ENCODE data around the gene RAC3.

Gene RAC3

GRCh38 chr17:82055965-82056728, 24.7 kb downstream of the RAC3 start:
- DNase-seq (ENCODE audit: low read depth) = no peak

- no peak for DNase-seq (ENCODE audit: low read depth)
Observed at GRCh38 chr17:82056729-82057621, 25.5 kb downstream of the RAC3 start.

DNA sequence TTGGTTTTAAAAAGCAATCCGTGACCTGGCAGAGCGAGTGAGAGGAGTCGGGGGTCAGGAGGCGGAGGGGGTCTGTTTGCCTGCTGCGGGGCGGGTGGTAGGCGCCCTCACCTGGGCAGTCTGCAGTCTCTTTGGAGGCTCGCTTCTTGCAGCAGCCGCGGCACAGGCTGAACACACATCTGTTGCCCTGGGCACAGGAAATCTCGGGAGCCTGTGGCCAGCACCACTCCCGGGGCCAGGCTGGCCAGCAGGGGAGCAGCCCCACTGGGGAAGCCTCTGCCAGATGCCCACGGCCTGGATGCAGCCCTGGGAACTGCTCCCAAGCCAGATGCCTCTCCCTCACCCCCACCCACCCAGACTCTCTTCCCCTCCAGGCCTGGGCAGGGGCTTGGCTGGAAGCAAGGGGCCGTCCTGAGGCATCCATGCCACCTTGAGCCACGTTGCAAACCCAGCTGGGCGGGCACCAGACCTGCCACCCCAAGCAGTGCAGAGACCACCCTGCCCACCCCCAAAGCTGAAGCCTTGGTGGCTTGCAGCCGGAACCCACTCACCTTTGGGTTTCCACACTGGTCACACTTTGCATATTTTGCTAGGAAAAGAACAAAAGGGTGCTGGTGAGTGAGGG, 26.9 kb downstream of the RAC3 start:
- no peak for DNase-seq (ENCODE audit: low read depth)

- no peak for DNase-seq (ENCODE audit: low read depth)
Observed at GRCh38 chr17:82058855-82059249, 27.4 kb downstream of the RAC3 start.

GRCh38 chr17:82059272-82060000, 28.0 kb downstream of the RAC3 start:
- DNase-seq (ENCODE audit: low read depth) = no peak

DNA sequence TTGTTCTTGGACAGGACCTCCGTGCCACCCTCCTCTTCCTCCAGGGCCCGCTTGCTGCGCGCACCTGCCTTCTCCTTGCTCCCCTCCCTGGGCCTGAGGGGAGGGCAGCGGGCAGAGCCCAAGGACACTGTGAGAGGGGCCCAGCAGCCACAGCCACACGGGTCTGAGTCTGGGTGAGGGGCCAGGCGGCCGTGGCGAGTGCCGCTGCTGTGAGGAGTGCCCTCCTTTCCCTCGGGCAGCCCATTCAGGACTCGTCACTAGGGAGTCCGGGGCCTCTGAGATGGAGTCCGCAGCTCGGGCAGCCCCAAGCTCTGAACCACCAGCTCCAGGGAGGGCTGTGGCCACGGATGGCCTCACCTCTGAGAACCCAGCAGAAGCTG, 28.5 kb downstream of the RAC3 start:
- no peak for DNase-seq (ENCODE audit: low read depth)

DNA sequence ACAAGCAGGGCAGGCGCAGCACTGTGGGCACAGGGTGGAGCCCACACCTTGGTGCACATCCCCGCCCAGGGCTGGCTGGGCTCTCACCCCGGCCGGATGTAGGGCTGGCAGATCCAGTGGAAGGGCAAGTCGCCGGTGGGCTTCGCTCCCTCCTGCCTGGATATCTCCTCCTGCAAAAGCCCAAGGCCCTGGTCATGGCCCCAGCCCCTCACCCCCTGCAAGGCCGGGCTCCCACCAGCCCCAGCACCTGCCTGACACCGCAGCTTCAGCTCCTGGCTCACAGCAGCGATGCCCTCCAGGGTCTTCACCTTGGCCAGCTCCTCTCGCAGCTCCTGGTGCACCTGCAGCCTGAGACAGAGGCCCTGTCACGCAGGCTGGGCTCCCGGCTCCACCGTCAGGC, 29.1 kb downstream of the RAC3 start:
- no peak for DNase-seq (ENCODE audit: low read depth)

DNA sequence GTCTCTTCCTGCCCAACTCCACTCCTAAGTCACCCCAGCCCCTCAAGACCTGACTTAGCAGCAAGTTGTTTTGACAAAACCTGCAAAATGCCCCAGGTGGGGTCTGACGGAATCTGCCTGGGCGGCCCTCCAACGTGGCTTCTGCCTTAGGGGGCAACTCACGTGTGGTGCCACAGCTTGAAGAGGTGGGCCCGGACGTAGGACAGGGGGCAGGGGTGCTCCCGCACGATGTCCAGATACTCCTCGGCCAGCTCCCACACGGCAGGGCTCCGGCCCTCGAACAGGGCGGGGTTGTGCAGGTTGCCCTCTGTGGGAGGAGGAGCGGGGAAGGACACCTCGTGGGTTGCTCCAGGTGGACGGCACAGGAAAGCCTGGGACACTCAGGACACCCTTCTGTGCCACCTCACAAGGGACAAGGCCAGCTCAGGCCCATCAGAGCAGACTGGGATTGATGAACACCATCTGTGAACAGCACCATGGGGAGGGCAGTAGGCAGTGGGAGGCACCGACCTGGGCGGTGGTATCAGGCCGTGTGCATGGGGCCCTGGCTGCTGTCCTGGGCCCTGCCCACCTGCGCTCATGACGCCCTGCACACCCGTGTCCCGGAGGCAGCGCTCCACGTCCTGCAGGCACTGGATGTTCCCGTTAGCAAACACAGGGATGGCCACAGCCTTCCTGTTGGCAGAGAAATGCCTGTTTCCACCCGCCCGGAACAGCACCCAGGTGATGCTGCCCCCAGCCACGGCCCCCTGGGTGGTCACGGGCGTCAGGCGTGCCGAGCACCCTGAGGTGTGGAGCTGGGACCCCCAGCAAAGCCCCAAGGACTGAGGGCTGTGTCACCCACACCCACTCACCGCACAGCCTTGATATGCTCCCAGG, 29.8 kb downstream of the RAC3 start:
- DNase-seq (ENCODE audit: low read depth) = no peak

DNA sequence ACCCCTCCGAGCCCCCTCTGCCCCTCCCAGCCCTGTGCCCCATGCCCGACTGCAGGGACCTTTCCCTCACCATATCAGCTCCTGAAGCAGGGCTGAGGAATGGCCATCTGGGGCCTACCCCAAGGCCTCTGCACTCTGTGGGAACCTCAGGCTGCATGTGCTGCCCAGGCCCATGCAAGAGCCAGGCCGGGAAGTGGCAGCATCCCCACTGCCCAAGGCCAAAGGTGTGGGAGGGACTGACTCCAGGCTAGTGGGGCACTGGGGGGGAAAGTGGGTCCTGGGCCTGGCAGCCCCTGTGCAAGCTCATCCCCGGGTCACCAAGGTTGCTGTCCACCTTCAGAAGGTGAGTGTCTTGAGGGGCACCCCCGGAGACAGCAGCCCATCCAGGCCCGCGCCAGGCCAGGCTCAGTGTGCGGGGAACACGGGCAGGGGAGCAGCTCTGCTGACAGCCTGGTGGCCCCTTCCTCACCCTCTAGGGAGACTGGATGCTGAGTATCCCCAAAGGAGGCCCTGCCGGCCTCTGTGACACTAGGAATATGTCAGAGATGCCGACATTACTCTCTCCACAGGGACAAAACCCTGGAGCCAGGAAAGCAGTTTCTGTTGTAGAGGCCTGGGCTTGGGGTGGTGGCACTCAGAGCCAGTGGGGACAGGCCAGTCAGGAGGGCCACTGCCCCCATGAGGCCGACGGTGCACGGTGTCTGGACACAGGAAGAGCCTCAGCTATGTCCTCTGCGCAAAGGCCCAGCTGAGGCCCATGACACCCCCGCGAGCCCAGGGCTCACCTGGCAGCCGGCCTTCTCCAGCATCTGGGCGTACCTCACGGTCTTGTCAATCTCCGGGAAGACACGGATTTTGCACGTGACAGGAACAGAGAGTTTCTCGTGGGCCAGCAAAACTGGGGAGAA, 30.9 kb downstream of the RAC3 start:
- no peak for DNase-seq (ENCODE audit: low read depth)

DNA sequence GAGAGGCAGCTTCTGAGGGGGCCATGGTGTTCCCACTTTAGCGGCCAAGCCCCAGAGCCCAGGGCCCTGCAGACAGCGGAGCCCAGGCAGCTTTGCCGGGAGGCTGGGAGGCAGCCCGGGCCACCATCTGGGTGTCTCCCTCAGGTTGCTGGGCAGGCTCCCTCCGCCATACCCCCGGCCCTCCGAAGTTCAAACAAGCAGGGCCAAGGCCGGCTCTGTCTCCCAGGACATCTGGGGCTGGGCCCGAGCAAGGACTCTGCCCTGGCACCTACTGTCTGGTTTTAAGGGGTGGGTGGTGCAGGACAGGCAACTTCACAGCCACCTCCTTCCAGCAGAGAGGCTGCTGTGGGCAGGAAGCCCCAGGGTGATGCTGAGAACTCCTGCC, 31.5 kb downstream of the RAC3 start:
- no peak for DNase-seq (ENCODE audit: low read depth)

DNA sequence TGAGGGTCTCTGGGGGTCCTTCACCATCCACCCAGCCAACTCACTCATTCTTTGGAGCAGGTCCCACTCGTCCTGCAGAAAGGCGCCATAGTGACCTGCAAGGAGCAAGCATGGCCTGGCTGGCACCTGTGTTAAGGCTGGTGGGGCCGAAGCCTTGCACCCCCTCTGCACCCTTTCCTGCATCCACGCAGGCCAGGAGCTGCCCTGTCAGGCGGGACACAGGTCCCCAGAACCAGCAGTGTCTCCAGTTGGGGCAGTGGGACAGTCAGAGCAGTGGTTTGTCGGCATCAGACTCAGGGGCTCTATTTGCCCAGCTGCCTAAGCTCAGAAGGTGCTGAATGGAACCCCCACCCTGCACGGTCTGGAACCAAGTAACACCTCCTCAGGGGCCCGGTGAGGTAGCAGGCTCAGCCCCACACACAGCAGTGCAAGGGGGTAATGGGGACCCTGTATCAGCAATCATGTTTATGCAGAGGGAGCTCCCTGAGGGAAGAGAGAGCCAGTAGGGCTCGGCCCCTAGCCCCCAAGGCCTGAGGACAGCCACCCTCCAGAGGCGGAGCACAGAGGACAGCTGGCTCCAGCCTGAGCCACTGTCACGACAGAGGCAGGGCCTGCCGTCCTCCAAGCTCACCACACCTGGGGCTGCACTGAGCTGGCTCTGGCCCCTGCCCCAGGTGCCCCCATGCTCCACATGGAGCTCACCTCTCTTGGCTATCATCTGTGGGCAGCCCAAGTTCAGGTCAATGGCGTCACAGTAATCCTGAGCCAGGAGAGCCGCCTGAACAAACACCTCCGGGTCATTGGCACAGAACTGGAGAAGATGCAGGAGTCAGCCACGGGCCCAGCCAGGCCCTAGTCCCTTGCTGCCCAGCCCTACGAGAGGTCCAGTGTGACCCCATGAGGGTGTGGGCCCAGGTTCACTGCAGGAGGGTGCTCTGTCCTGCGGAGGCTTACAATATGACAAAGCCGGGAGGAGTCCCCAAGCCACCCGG, 32.2 kb downstream of the RAC3 start:
- DNase-seq (ENCODE audit: low read depth) = no peak

- DNase-seq (ENCODE audit: low read depth) = no peak
Observed at GRCh38 chr17:82064433-82065192, 33.1 kb downstream of the RAC3 start.

- peak; percentile 57 for DNase-seq (ENCODE audit: low read depth)
Observed at GRCh38 chr17:82065193-82065637, 33.7 kb downstream of the RAC3 start.

DNA sequence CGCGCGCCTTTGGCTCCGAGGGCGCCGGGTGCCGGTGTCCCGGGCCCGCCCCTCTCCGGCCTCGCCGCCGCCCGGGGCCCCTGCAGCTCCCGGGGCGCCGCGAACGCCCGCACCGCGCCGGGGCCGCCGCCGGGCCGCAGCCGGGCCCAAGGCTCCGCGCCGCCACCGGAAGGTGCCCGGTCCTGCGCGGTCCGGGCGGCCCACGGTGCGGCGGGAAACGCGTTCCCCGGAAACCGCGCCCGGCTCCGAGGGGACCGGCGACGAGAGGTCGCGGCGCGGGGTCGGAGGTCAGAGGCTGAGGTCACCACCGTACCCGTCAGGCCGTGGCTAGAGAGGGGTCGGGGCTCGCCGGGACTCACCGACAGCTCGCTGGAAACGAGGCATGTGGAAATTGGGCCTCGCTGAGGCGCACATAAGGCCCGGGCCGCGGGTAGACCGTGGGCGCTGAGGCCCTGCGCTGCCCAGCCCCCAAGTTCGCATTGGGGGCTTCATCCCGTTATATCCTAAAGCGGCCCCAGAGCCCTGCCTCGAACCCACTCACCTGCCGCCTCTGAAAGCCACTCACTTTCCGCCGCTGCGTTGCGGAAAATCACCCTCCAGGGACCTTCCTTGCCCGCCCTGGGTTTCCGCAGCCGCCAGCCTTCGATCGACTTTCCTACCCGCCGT, 34.3 kb downstream of the RAC3 start, which contains the start of gene DUS1L:
Gene DUS1L, minus strand, starts transcription at position 167 of the 666 bp plus-strand sequence. CDS start 745 bp downstream, outside the sequence.
- DNase-seq (ENCODE audit: low read depth) = peak; percentile 68

GRCh38 chr17:82070611-82071010, 39.1 kb downstream of the RAC3 start:
- DNase-seq (ENCODE audit: low read depth) = no peak

GRCh38 chr17:82072827-82073226, 41.3 kb downstream of the RAC3 start:
- no peak for DNase-seq (ENCODE audit: low read depth)

GRCh38 chr17:82073446-82073845, 42.0 kb downstream of the RAC3 start:
- DNase-seq (ENCODE audit: low read depth) = no peak
